Measurements from ENCODE around the gene ROBO1.

GRCh38 chr3:79480746-79481145 lies 287.1 kb downstream of the ROBO1 start:
- TF ChIP-seq CTCF (IDR thresholded peaks at IDR 0.05) (no peak), POLR2AphosphoS5 (IDR thresholded peaks at IDR 0.05) (no peak)
